Vagina (tissue), 2 donors: ENCODE data around the gene ZKSCAN4. TPM values are rescaled to one million over a fixed set of nuclear protein-coding genes. Genes with fewer than 3 reads are reported as not detected.

Experiments
- DNase-seq, 2 donors: peaks; one replicate each; pipeline ENCODE4 v3.0.0-alpha.2; 2017; ENCODE audit errors: extremely low spot score in 2 of 2
- H3K27ac ChIP-seq: fragments of 200-600 bp; sonication (generic); one replicate; pipeline ENCODE4 v1.5.1; 2019
- H3K27me3 ChIP-seq: fragments of 200-600 bp; sonication (generic); one replicate; pipeline ENCODE4 v1.5.1; 2019
- H3K36me3 ChIP-seq, 2 donors: fragments of 200-600 bp; sonication (generic); one replicate each; pipeline ENCODE4 v1.5.1; 2017 to 2019
- H3K4me1 ChIP-seq: fragments of 200-600 bp; sonication (generic); one replicate; pipeline ENCODE4 v1.5.1; 2019
- H3K4me3 ChIP-seq, 2 donors: fragments of 200-600 bp; sonication (generic); 1 replicate in 1 of 2; 2 replicates in 1 of 2; pipeline ENCODE4 v1.5.1; 2016 to 2019
- H3K9me3 ChIP-seq: fragments of 200-600 bp; sonication (generic); one replicate; pipeline ENCODE4 v1.5.1; 2019
- POLR2A ChIP-seq, 2 donors: fragments of 450-650 bp; IDR thresholded peaks; one replicate each; pipeline ENCODE4 v1.6.1; 2017; ENCODE audit warnings: antibody characterized with exemption in 2 of 2, mild to moderate bottlenecking in 2 of 2, moderate library complexity in 2 of 2
- POLR2AphosphoS5 ChIP-seq, 2 donors: sonication (generic); formaldehyde crosslinking; IDR thresholded peaks; one replicate each; pipeline ENCODE4 v1.9.0; 2017; ENCODE audit warnings: antibody characterized with exemption in 2 of 2, mild to moderate bottlenecking in 2 of 2, low read depth in 1 of 2; ENCODE audit not compliant: insufficient read depth in 1 of 2
- intact Hi-C: fragments of 100-400 bp; cut with DNase I; formaldehyde crosslinking; loops from one replicate; pipeline ENCODE4 v1.15.1; 2023
- total RNA-seq: library from RNA; depleted of rRNA; stranded (reverse); fragments of >200 nt; gene quantifications from one replicate; pipeline ENCODE4 v1.2.3, GENCODE V29; 2016
- TF ChIP-seq, protein P1 (sequence below), 3 experiments: fragments of 450-650 bp in 2 of 3; fragments of 200-600 bp in 1 of 3; sonication (generic) in 1 of 3; IDR thresholded peaks; one replicate each; pipeline ENCODE4 v1.5.1; 2017 to 2019; ENCODE audit warnings: antibody characterized with exemption in 3 of 3, mild to moderate bottlenecking in 2 of 3, moderate library complexity in 2 of 3

ZKSCAN4 gene
- total RNA-seq, 1 donor from 2014 or later = 5.9 TPM

DNA sequence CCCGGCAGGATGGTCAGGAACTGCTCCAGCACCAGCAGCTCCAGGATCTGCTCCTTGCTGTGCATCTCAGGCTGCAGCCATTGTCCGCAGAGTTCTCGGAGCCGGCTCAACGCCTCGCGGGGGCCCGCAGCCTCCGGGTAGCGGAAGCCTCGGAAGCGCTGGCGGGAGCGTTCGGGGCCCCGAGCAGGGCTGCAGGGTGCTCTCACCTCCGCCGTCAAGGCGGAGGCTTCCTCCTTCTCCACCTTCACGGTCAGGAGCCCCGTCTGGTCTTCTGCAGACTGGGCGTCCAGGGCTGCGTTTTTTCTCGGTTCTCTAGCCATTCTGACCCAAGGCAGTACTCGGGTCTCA, 434 bp downstream of the ZKSCAN4 start:
- DNase-seq = no peak
- peaks cover 0 to 23% of the 10 kb centered on the region in 2 donors for H3K36me3 ChIP-seq
- peaks cover 25% of the 10 kb centered on the region for H3K4me1 ChIP-seq
- peak overlapping the region; percentile 63 to 76 for H3K4me3 ChIP-seq
- H3K27me3 ChIP-seq = no peaks in the 10 kb centered on the region
- H3K27ac ChIP-seq = peak overlapping the region; percentile 42
- TF ChIP-seq POLR2A (IDR thresholded peaks at IDR 0.05) (no peak), POLR2AphosphoS5 (IDR thresholded peaks at IDR 0.05; ENCODE audit: insufficient read depth in 1 of 2, low read depth in 1 of 2) (no peak)
- TF ChIP-seq, protein P1, sequence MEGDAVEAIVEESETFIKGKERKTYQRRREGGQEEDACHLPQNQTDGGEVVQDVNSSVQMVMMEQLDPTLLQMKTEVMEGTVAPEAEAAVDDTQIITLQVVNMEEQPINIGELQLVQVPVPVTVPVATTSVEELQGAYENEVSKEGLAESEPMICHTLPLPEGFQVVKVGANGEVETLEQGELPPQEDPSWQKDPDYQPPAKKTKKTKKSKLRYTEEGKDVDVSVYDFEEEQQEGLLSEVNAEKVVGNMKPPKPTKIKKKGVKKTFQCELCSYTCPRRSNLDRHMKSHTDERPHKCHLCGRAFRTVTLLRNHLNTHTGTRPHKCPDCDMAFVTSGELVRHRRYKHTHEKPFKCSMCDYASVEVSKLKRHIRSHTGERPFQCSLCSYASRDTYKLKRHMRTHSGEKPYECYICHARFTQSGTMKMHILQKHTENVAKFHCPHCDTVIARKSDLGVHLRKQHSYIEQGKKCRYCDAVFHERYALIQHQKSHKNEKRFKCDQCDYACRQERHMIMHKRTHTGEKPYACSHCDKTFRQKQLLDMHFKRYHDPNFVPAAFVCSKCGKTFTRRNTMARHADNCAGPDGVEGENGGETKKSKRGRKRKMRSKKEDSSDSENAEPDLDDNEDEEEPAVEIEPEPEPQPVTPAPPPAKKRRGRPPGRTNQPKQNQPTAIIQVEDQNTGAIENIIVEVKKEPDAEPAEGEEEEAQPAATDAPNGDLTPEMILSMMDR (IDR thresholded peaks at IDR 0.05) = no peak
- intact Hi-C loops = no loop called here
- no peaks in the 10 kb centered on the region for H3K9me3 ChIP-seq

DNA sequence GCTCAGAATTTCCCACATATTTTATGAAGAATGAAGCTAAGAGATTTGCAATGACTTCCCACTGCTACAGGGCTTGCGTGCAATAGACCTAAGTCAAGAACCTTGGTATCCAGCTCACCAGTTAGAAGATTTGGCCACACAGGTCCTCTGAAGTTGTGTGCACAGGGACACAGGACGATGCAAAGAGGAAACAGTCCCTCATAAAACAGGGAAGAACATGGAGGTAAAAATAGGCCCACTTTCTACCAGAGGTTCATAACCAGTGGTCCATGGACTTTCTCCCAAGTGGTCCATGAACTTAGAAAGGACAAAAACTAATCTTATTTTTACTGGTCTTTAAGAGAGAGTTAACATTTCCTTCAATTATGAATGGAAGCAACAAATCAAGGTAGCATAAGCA, 1.3 kb downstream of the ZKSCAN4 start:
- TF ChIP-seq, protein P1 (IDR thresholded peaks at IDR 0.05) = no peak
- TF ChIP-seq POLR2AphosphoS5 (IDR thresholded peaks at IDR 0.05; ENCODE audit: insufficient read depth in 1 of 2, low read depth in 1 of 2) (no peak), POLR2A (IDR thresholded peaks at IDR 0.05) (no peak)
- H3K4me3 ChIP-seq = peak overlapping the region; percentile 63 to 76
- H3K27ac ChIP-seq = no peak overlapping the region
- no peak for DNase-seq
- intact Hi-C loops = no loop called here
- peaks cover 0 to 32% of the 10 kb centered on the region in 2 donors for H3K36me3 ChIP-seq
- H3K9me3 ChIP-seq = no peaks in the 10 kb centered on the region
- H3K27me3 ChIP-seq = no peaks in the 10 kb centered on the region
- peaks cover 25% of the 10 kb centered on the region for H3K4me1 ChIP-seq

DNA sequence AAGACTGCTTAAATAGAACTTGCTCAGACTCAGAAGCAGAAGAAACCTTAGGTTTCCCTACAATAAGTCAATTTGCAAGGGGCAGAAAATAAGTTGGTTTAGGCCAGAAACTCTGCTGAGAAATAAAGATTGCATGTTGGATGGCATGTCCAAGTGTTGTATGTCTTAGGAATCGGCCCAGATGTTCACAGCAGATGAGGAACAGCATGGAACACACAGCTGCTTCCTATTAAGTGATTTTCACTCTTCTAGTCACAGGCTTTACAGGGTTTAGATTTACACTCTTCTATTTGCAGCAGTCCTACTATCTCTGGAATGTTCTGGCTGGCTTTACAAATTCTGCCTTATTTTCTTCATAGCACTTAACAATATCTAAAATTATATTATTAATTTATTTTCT, 3.2 kb downstream of the ZKSCAN4 start:
- no peaks in the 10 kb centered on the region for H3K9me3 ChIP-seq
- peaks cover 25% of the 10 kb centered on the region for H3K4me1 ChIP-seq
- peaks cover 0 to 44% of the 10 kb centered on the region in 2 donors for H3K36me3 ChIP-seq
- intact Hi-C loops = no loop called here
- H3K27ac ChIP-seq = no peak overlapping the region
- no peak for DNase-seq
- no peaks in the 10 kb centered on the region for H3K27me3 ChIP-seq
- TF ChIP-seq, protein P1 (IDR thresholded peaks at IDR 0.05) = no peak
- H3K4me3 ChIP-seq = no peak overlapping the region

DNA sequence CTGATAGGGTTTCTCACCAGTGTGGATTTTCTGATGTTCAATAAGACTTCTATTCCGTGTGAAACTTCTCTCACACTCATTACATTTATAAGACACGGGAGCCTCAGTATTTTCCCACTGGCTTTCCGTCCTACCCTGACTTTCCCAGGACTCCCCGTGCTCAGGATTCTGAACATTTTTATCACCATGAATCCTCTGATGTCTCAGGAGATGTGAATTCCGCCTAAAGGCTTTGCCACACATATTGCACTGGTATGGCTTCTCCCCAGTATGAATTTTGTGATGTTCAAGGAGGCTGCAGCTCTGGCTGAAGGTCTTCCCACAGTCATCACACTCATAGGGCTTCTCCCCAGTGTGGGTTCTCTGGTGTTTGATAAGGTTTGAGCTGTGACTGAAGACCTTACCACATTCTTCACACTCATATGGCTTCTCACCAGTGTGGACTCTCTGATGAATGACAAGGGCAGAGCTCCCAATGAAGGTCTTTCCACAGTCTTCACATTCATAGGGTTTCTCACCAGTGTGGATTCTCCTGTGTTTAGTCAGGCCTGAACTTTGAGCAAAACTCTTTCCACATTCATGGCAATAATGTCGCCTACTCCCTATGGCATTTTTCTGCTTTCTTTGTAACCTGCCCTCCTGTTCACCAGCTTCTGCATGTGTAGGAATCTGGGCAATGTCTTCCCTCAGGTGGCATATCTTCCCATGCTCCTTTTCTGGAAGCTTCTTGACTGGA, 6.7 kb downstream of the ZKSCAN4 start:
- Histone ChIP-seq H3K36me3 (peaks cover 0 to 50% of the 10 kb centered on the region in 2 donors), H3K4me3 (no peak overlapping the region), H3K9me3 (no peaks in the 10 kb centered on the region), H3K27ac (no peak overlapping the region), H3K4me1 (peaks cover 5% of the 10 kb centered on the region), H3K27me3 (no peaks in the 10 kb centered on the region)
- intact Hi-C loops = no loop called here
- no peak for TF ChIP-seq POLR2AphosphoS5 (IDR thresholded peaks at IDR 0.05; ENCODE audit: insufficient read depth in 1 of 2, low read depth in 1 of 2)
- TF ChIP-seq, protein P1 (IDR thresholded peaks at IDR 0.05) = no peak
- DNase-seq = no peak

DNA sequence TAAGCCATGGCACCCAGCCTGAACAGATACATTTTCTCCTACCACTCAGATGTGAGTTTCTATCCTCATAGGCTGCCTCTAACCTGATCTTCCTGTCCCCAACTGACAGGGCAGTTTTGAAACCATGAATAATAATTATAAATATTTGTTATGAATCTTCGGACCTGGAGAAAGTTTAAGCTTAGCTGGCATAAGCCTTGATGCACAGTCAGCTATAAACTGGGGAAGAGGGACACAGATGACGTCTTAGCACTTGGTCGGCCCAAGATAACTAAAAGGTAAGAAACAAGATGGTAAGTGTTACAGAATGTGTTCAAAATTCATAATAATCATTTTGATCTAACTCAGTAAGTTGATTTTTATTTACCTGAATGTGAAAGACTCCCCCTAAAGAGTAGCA, 8.1 kb downstream of the ZKSCAN4 start:
- no peaks in the 10 kb centered on the region for H3K4me1 ChIP-seq
- H3K36me3 ChIP-seq = peaks cover 0 to 46% of the 10 kb centered on the region in 2 donors
- no peak overlapping the region for H3K4me3 ChIP-seq
- no peaks in the 10 kb centered on the region for H3K9me3 ChIP-seq
- TF ChIP-seq POLR2AphosphoS5 (IDR thresholded peaks at IDR 0.05; ENCODE audit: insufficient read depth in 1 of 2, low read depth in 1 of 2) (no peak), POLR2A (IDR thresholded peaks at IDR 0.05) (no peak)
- TF ChIP-seq, protein P1 (IDR thresholded peaks at IDR 0.05) = no peak
- intact Hi-C loops = no loop called here
- H3K27ac ChIP-seq = no peak overlapping the region
- DNase-seq = no peak
- H3K27me3 ChIP-seq = no peaks in the 10 kb centered on the region
